GM12873 (cell line): ENCODE results near the gene DNAJC3.

Source experiments
- TF ChIP-seq, protein P1 (sequence below): IDR thresholded peaks from 2 replicates; pipeline ENCODE4 v1.5.1; 2012; ENCODE audit warnings: low read depth, mild to moderate bottlenecking, moderate library complexity, low read length, control low read depth; ENCODE audit not compliant: insufficient read depth; ENCODE audit errors: missing control alignments

The DNAJC3 gene

DNA sequence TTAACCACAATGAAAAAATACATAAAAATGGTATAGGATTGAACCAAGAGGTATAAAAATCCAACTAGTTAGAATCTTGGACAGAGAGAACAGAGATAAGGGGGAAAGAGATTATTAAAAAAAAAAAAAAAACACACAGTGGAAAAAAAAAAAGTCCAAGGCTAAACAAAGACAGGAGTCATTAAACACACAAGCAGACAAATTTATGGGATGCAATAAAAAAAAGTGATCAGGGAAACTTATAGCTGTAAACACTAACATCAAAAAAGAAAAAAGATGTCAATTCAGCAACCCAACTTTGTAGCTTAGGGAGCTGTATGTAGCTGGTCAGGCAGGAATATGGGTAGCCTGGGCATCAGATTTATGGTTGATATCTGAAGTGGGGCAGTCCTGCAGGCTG is 129.0 kb downstream of the DNAJC3 start:
- TF ChIP-seq, protein P1, sequence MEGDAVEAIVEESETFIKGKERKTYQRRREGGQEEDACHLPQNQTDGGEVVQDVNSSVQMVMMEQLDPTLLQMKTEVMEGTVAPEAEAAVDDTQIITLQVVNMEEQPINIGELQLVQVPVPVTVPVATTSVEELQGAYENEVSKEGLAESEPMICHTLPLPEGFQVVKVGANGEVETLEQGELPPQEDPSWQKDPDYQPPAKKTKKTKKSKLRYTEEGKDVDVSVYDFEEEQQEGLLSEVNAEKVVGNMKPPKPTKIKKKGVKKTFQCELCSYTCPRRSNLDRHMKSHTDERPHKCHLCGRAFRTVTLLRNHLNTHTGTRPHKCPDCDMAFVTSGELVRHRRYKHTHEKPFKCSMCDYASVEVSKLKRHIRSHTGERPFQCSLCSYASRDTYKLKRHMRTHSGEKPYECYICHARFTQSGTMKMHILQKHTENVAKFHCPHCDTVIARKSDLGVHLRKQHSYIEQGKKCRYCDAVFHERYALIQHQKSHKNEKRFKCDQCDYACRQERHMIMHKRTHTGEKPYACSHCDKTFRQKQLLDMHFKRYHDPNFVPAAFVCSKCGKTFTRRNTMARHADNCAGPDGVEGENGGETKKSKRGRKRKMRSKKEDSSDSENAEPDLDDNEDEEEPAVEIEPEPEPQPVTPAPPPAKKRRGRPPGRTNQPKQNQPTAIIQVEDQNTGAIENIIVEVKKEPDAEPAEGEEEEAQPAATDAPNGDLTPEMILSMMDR = no peak

DNA sequence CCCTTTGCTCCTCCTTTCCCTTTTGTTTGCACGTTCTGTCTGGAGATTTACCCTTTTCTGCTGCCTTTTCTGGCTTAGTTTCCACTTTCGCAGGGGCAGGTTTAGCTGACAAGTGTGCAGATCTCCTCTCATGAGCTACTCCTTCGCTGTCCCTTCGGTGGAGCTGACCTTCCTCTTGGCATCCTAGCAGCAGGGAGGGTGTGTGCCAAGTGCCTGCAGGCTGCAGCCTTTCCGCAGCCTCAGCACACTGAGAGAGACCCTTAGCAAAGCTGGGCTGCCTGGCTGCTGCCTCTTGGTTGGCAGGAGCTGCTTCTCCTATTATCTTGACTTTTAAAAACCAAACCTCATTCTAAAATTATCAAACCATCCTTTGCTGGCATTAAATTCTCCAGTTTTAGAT is 132.5 kb downstream of the DNAJC3 start:
- TF ChIP-seq, protein P1 = no peak

DNA sequence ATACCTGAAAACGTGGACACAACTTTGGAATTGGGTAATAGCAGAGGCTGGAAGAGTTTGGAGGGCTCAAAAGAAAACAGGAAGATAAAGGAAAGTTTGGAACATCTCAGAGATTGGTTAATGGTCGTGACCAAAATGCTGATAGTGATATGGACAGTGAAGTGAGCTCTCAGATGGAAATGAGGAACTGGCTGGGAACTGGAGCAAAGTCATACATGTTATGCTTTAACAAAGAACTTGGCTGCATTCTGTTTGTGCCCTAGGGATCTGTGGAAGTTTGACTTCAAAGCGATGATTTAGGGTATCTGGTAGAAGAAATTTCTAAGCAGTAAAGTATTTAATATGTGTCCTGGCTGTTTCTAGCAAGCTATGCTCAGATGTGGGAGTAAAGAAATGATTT is 136.2 kb downstream of the DNAJC3 start:
- TF ChIP-seq, protein P1 = no peak

DNA sequence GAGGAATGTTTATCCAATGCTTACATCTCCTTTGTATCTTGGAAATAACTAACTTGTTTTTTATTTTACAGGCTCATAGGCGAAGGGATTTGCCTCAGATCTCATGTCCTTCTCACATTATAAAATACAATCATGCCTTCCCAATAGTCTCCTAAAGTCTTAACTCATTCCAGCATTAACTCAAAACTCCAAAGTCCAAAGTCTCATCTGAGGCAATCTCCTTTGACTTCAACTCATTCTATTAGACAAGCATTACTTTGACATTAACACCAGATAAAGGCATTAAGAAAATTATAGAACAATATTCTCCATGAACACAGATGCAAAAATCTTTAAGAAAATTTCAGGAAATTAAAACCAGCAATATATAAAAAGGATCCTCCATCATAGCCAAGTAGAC is 137.6 kb downstream of the DNAJC3 start:
- TF ChIP-seq, protein P1 = no peak

DNA sequence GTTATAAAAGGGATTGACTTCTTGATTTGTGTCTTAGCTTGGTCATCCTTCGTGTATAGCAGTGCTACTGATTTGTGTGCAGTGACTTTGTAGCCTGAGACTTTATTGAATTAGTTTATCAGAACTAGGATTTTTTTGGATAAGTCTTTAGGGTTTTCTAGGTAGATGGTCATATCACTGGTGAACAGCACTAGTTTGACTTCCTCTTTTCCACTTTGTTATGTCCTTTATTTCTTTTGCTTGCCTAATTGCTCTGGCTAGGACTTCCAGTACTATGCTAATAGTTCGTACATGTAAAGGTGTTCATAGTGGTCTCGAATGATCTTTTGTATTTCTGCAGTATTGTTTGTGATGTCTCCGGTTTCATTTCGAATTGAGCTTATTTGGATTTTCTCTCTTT is 145.4 kb downstream of the DNAJC3 start:
- TF ChIP-seq, protein P1 = no peak

DNA sequence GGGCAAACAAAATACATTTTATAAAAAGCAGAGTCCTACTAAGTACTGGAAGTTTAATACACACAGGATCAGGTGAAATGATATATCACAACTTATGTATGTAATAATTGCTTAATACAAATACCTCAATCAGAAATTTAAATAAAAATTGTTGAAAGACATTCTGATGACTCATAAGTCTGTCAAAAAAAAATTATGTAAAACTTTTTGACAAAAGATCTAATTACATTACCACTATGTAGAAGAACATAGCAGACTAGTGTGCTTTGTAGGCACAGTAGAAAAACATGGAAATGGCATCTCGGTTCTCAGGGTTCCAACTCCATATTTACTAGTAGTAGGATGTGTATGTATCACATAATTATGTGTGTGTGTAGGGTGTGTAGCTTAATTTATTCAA is 156.2 kb downstream of the DNAJC3 start:
- TF ChIP-seq, protein P1 = no peak

DNA sequence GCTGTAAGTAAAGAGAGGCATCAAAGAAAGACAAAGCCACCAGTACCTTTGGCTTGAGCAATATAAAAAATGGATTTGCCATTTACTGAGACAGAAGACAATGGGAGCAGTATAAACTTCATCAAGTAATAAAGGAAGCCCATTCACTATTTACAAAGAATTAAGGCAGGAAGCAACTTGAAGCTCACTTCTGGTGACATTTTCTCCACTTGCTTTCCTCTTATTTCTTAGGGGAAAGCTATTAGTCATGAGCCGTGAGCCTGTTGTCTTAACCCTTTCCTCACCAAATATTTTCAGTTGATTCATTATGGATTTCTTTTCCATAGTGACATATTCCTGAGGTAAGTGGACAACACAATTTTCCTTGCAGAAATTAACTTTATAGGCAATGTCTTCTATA is 156.8 kb downstream of the DNAJC3 start:
- TF ChIP-seq, protein P1 = no peak
